HG02885 (cell line): Measurements from ENCODE around the gene NF1.
"Not testable (repeated sequence)": the region's sequence is repeated elsewhere in the genome, so short reads cannot be mapped to it uniquely, and the experiment has no call there.

Source experiments
- ATAC-seq: cut with Tn5 transposase; IDR thresholded peaks from one replicate; pipeline ENCODE4 v1.9.1; 2021; ENCODE audit warnings: mild to moderate bottlenecking; ENCODE audit not compliant: unreplicated experiment, poor library complexity

Gene NF1

DNA sequence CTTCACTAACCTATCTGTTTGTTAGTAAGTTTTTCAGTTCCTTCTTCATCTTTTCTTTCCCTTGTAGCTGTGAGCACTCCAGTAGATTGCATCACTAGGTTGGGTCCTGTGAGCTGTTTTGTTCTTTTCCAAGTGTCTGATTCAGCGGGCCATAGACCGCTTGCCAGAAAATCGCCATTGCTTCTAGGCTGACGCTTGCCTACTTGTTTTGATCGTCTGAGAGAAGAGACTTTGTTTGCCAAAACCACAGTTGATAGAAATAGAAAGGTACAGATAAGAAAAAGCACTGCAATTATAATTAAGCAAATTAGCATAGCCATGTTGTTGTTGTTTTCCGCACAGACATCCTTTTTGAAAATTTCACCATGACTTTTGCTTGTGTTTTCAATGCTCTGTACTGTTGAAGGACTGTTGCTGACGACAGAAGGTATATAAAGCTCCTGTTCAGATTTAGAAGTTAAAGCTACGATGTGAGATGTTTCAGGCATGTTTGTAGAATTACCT, 223.6 kb downstream of the NF1 start:
- ATAC-seq = no peak

DNA sequence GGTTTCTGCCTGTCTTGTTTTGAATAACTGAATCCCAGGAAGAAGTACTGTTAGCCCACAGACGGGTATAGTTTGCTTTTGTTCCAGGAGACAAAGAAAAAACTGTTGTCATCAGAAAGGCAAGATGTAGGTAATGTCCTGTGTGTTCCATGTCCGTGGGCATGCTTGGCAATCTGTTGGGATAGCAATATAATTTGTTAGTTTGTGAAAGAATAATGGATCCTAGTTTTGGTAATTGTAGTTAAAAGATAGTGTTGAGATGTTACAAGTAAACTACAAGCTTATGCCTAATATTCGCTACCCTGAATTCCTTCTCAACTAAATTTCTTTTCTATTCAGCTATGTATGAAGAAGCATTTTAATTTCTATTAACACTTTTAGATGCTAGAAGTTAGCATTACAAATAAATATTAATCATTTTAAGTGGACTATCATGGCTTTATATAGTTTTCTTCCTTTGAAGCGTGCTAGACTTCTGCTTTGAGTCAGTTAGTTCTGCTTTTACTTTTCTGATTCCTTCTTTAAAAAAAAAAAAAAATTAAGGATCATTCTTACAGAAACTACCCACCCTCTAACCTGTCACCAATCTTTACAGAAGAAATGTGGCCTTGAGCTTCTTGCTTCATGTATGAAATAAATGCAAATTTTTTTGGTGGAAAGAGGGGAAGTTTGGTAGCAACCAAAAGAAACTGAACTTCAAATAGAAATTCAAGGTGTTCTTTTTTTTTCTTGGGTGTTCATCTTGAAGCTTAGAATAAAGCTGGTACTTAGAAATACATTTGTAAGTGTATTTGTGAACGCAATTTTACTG, 224.3 kb downstream of the NF1 start:
- ATAC-seq = no peak

DNA sequence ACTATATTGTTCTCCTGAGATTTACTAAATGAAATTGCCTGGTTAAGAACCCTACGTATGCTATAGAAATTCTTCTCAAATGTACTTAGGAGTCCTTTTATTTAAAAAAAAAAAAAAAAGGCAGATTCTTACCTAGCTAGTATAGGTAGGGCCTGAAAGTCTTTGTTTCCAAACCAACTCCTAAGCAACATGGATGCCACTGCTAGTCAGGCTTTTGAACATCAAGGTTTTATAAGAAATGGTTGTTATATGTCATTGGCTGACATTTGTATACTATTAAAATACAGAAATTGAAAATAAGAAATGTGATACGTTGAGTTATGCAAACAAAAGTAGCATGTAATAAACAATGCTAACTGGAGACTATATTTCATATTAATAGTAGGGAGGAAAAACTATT, 225.5 kb downstream of the NF1 start:
- no peak for ATAC-seq

DNA sequence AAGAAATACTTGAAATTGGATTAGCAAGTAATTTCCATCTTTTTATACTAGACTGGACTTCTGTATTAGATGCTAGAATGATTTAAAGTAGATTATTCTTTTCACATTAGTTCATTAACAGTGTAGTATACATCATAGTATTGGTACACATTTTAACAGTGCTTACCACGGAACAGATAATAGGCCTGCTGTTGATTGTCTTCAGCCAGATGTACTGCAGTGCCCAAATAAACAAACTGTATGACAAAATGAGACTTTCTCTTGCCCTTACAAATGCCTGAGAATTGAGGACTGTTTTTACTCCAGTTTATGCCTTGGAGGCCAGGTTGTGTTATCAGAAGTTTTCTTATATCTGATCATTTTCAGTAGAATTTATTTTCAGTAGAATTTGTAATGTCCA, 226.0 kb downstream of the NF1 start:
- ATAC-seq = no peak

DNA sequence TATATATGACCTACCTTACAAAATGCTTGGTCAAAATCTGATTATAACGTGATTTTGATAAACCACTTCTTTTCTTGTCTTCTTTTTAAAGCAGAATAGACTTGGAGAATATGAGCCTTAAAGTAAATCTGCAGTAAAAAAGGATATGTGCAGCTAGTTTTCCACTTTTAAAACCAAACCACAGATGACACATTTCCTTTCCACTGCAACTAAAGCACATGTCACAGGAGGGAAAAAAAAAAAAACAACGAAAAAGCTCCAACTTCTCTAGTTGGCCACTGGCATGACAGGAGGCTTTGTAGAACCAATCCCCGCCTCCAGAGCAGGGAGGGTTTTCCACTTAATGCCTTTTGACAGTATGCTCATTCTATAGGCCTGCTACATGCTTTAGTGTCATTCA, 226.7 kb downstream of the NF1 start, which contains the start of gene EVI2A:
Gene EVI2A (minus strand): TSS at position 142 of the 400 bp plus-strand sequence. CDS start 2,609 bp downstream, outside the sequence.
- ATAC-seq = no peak

DNA sequence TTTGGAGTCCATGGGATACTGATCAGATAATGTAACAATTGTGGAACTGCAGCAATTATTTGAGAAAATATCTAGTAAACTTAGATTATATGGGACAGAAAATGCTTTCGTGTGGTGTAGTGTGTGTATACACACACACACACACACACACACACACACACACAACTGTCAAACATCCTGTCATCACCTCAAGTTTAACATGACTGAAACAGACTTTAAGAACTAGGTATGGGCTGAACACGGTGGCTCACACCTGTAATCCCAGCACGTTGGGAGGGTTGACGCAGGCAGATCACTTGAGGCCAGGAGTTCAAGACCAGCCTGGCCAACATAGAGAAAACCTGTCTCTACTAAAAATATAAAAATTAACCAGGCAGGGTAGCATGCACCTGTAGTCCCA, 227.2 kb downstream of the NF1 start:
- ATAC-seq = no peak

DNA sequence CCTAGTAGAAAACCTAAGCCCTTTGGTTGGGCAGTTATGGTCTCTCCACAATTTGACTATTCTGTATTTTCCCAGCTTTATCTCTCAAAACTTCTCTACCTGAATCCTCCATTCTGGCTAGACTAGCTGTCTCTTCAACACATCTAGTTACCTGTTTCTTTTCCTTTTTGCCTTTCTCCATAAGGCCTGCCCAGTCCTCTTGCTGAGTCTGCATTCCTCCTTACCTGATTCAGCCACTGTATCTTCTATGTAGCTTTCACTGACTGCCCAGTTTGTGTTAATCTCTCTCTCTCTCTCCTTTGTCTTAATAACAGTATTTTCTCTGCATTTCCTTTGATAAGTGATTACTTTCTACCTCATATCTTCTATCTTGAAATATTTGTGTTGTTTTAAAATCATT, 228.8 kb downstream of the NF1 start:
- ATAC-seq = no peak

DNA sequence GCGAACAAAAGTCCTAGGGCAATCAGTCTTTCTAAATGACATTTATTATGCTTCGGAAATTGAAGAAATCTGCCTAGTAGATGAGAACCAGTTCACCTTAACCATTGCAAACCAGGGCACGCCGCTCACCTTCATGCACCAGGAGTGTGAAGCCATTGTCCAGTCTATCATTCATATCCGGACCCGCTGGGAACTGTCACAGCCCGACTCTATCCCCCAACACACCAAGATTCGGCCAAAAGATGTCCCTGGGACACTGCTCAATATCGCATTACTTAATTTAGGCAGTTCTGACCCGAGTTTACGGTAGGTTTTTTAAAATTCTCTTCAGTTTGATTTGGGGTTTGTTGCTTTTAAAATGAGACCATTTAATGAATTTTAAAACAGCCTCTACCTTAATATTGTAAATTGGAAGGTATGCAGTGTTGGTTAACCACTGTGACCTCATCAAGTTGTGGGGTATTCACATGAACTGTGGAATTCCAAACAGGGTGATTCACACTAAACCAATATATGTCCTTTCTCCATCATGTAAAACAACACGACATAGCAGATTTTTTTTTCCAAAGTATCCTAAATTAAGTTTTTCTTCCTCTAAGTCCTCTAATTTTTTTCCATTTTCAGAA, 232.9 kb downstream of the NF1 start:
- no peak for ATAC-seq

DNA sequence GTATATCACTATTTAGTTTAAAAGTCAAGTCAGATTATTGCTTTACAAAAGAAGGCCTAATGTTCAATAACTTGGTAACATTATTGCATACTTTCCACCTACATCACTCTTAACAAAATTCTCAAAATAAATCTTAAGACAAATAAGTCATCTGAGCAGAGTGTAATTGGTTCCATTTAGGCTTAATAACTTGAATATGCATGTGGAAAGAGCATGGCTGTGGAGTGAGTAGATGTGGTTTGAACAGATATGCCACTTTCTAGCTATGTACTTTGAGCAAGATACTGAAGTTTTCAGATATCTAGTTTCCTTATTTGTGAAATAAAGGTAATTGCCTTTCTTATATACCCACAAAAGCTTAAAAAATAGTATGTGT, 233.4 kb downstream of the NF1 start:
- ATAC-seq = no peak

DNA sequence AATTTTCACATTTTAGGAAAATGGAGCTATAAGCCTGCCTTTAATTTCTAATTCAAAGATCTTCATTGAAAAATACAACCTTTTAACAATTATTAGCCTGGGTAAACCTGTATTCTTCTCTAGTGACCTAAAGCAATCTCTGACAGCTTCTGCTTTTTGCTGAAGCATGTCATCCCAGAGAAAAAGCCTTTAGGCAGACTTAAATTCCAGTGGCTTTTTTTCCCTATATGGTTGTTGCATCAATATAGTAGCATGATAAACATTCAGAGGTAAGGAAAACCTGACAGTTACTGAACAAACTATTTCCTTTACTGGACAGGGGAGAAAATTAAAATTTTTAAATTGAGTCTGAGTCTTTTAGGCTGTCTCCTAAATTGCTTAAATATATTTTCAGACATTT, 234.4 kb downstream of the NF1 start:
- no peak for ATAC-seq

DNA sequence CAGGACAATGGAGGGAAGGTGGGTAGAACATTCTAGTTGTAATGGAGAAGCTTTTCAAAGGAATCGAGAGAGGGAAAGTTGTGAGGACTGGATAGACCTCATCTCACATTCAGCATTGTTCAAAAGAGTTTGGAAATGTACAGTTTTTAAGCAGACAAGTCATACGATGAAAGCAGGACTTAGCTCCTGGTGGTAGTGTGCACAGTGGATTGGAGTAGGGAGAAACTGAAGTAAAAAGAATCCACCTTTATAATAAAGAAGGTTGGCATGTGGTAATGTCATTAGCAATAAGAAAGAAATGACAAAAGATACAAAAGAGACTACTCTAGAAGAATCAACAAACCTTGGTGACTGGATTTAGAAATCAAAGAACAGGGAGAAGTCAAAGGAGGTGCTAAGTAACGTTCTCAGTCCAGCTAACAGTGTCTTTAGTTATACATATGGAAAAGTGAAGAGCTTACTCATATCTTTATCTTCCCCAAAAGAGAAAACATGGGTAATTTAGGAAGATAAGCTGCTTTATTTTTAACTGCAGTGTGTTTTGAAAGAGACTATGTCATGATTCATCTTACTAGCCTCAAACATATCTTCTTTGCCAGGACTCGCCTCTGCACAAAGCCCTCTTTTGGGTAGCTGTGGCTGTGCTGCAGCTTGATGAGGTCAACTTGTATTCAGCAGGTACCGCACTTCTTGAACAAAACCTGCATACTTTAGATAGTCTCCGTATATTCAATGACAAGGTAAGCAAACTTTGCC, 245.3 kb downstream of the NF1 start:
- no peak for ATAC-seq

DNA sequence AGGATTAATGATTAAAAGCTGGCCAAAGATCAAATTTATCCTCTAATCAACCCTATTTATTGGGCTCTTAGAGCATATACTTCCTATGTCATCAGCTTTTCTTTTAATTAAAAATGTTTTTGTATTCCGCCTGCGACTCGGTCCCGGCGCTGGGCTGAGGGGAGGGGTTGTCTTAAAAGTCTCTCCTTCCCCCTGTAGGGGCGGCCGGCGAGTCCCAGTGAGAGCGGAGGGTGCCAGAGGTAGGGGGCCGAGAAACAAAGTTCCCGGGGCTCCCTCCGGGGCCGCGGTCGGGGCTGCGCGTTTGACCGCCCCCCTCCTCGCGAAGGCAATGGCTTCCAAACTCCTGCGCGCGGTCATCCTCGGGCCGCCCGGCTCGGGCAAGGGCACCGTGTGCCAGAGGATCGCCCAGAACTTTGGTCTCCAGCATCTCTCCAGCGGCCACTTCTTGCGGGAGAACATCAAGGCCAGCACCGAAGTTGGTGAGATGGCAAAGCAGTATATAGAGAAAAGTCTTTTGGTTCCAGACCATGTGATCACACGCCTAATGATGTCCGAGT, 250.5 kb downstream of the NF1 start:
- not testable (repeated sequence) for ATAC-seq

DNA sequence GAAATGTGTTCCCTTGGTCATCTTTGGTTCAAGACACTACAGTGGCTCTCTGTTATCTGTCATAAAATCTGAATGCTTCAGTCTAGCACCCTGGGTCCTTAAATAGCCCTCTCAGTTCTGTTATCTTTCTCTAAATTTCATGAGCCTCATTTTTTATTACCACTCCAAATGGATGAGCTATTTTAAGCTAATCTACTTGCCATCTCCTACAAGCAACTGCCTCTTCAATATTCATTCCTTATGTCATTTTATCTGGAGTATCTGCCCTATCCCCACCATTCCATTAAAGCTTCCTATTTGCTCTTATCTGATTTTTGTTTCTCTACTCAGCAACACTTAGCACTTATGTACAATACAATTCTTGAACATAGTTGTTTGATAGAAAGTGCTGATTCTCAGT, 254.7 kb downstream of the NF1 start:
- ATAC-seq = no peak

DNA sequence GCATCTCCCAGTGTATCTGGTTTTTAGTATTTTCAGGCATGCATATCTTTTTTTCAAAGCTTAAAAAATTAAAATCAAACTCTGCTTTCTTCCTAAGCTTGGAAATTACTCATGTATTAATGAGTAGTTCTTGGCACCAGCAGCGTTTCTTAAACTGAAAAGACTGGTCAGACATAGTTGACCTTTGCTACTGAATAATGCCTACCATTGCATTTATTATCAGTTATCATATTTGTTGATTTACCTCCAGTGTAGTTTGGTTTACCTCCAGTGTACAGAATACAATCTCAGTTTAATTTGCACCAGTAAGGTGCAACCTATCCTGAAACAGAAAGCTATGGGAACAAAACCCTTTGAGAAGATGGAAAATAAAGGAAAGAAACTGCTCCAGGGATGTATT, 261.2 kb downstream of the NF1 start:
- ATAC-seq = no peak

DNA sequence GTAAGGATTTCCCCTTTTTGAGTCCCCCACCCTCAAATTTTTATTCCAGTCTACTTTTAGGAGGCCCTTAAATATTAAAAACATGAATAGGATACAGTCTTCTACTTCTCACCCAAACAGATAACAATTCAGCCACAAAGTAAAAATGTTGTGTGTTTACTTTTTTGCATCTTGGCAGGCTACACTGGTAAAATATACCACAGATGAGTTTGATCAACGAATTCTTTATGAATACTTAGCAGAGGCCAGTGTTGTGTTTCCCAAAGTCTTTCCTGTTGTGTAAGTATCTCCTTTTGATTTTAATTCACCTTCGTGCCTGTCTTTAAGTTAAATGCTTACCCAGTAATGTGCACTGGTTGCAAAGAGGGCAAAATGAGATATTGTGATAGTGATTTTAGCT, 262.3 kb downstream of the NF1 start:
- ATAC-seq = no peak

DNA sequence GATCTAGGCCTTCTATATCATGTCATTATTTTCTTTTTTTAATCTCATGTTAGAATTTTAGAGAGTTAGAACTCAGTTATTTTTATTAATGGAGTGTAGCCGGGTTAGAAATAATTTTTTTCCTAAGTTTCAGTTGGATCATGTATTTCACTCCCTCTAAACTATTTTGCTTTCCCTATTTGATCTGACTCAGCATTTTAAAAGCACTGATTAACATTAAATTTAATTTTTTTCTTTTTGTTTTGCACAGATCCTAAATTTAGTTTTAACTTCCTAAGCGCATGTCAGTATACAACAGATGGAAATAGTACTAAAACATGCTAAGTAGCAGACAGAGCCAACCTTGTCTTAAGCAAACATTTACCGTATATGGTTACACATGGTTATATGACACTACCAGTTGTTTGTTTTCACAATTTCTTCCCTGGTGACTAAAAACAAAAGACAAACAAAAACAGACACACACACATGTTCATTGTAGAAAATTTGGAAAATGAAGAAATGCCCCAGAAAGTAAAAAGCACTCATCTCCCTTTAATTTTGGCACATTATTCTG, 263.1 kb downstream of the NF1 start:
- no peak for ATAC-seq

DNA sequence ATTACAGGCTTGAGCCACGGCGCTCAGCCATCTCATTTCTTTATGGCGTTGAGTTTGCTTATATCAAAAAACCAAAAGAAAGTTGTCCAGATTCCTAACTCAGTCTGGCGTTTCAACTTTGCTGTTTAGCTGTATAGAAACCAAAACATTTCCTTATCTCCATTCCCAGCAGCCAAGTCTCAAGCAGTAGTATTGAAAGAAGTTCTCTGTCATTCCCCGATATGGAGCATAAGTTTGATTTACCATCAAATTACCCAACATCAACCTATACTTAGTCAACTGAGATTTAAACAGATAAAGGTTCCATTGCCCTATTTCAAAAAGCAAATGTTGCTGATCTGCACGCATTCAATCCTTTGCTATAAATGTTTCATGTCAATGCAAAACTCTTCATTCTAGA, 269.2 kb downstream of the NF1 start:
- no peak for ATAC-seq

DNA sequence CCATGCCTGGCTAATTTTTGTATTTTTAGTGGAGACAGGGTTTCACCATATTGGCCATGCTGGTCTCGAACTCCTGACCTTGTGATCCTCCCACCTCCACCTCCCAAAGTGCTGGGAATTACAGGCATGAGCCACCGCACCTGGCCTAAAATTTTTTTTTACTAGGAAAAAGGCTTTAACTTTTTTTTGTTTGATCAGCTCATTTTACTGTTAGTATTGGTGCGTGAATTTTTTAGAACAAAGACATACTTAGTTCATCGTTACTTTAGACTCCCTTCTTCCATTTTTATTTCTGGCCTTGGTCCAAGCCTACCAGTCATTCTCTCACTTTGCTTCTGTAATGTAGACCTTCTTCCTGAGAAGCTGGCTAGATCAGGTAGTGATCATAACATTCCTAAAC, 271.3 kb downstream of the NF1 start:
- ATAC-seq = no peak

DNA sequence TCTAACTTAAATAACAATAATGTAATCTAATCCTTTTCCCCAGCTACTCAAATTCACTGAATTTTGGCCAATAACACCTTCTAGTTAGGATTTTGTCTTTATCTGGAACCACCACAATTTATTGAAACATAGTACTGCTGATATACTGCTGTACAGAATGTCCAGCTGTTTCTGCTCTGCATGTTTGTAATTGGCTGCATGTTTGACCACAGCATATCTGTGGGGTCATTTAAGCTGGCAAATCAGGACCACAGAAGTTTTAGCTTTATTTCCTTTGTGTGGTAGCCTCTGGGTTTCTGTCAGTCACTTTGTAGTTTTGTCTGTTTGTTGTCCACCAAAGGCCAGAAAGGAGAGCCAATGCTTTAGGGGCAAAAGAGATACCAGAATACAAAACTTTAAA, 274.5 kb downstream of the NF1 start:
- ATAC-seq = no peak

DNA sequence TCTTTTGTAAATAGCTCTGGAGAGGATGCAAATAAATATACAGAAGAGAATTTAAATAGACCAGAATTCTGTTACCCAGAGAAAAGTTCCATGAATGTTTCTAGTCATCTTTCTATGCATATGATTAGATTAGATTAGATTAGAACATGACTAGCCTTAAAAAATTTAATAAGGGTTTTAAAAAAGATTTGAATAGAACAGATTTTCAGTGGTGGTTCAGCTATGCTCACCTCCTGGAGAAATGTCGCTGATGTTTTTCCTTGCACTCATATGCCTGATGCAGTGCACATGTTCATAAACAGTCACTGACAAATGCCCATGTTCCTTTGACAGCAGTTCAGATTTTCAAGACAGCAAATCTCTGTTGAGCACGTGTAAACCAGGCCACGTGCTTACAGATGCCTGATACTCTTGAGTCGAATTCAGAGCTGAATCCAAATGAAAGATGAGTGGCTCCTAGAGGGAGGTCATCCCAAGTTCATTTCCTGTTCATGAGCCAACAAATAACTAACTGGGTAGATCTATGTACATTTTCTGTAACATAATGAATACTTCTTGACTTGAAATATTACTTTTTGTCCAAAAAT, 276.8 kb downstream of the NF1 start:
- ATAC-seq = no peak
